GM21423 (cell line): ENCODE measurements around the gene GOLGB1.
"Not testable (repeated sequence)": the region's sequence is repeated elsewhere in the genome, so short reads cannot be mapped to it uniquely, and the experiment has no call there.

ENCODE experiments used
- ATAC-seq: cut with Tn5 transposase; IDR thresholded peaks from one replicate; pipeline ENCODE4 v1.9.1; 2021; ENCODE audit warnings: mild to moderate bottlenecking, moderate library complexity; ENCODE audit not compliant: unreplicated experiment

The GOLGB1 gene

DNA sequence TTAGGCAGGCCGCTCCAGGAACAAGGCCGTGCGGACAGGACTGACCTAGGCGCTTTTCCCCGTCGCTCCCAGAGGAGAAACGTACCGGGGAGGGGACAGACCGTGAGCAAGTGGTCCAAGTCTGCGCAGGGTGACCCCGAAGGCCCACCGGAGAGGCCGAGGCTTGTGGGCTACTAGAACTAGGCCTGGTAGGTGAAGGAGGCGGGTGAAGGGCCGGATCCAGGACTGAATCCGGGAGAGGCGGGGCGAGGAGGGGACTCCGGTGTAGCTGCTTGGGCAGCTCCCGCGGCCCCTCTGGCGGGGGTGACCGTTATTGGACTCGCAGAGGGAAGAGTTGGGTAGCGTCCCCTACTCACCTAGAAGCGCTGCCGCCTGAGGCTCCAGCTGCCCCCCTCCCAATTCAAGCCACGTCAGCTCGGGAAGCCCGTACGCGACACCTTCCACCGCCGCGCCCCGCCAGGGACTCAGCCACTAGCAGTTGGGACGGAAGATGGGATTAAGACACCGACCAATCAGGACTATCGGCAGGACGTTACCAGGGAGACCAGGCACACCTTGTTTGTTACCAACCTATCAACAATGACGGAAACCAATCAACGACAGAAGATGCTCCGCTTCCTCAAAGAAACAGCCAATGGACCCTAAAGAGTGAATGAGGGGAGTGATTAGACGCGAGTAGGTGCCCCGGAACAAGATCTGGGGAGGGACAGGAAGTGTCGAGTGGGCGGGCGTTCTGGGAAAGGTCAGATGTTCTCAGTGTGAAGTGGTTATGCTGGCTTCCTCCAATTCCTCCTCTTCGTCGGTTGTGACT lies at the start of gene GOLGB1:
TSS of gene GOLGB1 (minus strand) at position 466 of the 811 bp plus-strand sequence. CDS start 18,770 bp downstream, outside the sequence.
- peak; percentile 95 for ATAC-seq

GRCh38 chr3:121796970-121797369 lies 47.4 kb upstream of the GOLGB1 start:
- ATAC-seq, result no peak

GRCh38 chr3:121794264-121794983 lies 44.9 kb upstream of the GOLGB1 start:
- no peak for ATAC-seq

DNA sequence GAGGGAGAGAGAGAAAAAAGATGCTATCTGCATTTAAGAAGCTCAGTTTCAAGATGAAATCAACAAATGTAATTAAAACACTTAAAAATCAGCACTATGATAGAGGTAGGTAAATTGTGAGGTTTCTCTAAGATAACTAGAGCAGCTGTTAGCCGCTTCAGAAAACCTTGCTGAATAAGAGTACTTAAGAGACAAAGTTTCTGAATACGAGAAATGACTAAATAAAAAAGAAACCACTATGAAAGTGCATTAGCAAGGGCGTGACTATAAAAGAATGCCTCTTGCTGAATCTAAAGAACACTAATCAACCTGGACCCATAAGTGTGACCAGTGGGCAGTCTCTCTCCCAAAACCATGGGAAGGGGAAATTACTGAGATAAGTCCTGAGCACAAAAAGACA lies 43.5 kb upstream of the GOLGB1 start:
- peak; percentile 63 for ATAC-seq

- no peak for ATAC-seq
Measured at GRCh38 chr3:121786485-121786884, 36.9 kb upstream of the GOLGB1 start.

DNA sequence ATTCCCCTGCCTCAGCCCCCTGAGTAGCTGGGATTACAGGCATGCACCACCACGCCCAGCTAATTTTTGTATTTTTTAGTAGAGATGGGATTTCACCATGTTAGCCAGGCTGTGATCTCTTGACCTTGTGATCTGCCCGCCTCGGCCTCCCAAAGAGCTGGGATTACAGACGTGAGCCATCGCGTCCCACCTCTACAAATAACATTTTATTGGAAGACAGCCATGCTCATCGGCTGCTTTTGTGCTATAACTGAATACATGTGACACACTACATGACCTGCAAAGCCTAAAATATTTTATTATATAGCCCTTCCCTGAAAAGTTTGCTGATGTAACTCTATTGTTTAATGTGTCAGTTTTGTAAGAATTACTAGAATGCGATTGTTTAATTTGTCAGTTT lies 33.2 kb upstream of the GOLGB1 start:
- ATAC-seq, result not testable (repeated sequence)

DNA sequence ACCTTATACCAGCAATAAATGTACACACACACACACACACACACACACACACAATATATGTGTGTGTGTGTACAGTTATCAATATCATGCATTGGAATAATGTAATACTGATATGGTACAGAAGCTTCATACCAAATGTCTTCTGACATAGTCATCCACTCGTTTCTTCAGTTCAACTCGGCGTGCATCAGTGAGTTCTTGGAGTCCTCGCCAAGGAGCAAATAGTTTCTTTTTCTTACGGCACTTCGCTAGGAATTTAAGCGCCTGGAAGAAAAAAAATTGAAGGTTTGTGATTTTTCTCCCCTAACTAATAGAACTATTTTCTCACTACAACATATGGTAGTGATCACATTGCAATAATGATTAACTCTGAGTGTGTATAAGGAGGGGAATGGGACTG lies 32.1 kb upstream of the GOLGB1 start:
- ATAC-seq, result no peak

- ATAC-seq, result not testable (repeated sequence)
Measured at GRCh38 chr3:121775095-121775494, 25.6 kb upstream of the GOLGB1 start.

GRCh38 chr3:121769246-121769645 lies 19.7 kb upstream of the GOLGB1 start:
- no peak for ATAC-seq

- no peak for ATAC-seq
Measured at GRCh38 chr3:121768452-121768851, 18.9 kb upstream of the GOLGB1 start.

- ATAC-seq, result no peak
Measured at GRCh38 chr3:121759541-121760202, 10.1 kb upstream of the GOLGB1 start.

GRCh38 chr3:121758727-121759450 lies 9.3 kb upstream of the GOLGB1 start:
- ATAC-seq, result no peak

GRCh38 chr3:121757812-121758545 lies 8.4 kb upstream of the GOLGB1 start:
- ATAC-seq, result no peak

DNA sequence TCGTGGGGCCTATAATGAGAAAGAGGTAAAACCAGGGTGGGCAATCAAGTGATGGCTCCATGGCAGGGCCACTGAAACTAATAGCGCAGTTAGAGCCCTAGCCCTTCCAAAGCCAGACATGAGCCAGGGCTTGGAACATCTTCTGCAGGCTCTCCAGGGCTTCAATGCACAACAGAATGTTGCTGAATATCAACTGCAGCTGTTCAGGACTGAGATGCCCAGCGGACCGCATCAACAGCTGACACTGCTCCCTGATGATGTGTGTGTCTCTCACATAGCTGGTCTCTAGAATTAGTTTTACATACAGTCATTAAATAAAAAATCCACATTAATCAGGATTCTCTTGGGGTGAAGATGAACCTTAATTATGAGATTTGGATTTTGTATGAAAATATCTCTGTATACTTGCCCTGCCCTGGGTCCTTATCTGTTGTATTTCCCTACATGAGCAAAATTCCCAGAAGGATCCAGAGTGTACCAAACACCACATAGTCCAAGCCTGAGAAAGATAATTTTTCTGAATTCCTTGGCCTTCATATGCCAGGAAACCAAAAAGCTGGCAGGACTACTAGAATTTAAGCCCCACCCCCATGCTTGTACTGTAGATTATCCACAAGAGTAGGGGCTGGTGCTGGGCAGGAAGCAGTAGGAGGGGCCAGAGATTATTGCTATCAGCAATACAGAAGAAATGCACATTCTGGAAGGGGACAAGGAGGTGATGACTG lies 7.7 kb upstream of the GOLGB1 start:
- ATAC-seq, result no peak

DNA sequence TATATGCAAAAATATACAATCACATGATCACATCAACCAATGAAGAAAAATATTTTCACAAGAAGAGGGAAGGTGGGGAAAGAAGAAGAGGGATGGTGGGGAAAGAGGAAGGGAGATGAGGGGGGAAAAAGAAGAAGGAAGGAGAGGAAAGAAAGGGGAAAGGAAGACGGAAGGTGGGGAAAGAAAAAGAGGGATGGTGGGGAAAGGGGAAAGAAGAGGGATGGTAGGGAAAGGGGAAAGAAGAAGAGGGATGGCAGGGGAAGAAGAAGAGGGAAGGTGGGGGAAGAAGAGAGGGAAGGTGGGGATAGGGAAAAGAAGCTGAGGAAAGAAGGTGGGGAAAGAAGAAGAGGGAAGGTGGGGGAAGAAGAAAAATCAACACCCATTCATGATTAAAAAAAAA lies 3.2 kb upstream of the GOLGB1 start:
- ATAC-seq, result no peak

DNA sequence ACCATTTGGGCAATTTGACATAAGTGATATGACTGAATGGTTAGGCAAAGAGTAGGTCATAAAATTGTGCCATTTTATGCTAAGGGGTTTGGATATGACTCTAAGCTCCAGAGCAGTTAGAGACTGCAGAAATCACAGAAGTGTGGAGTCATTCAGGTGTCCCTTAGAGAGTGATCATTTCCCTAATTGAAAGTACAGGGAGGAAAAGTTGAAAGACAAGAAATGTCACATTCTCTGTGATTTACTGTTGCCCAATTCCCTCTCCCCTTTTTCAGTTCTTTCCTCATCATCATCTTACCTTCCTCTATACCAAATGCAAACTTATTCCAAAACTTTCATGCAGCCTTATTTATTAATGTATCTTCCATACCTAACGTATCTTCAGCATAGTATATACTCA lies 2.7 kb upstream of the GOLGB1 start:
- no peak for ATAC-seq

DNA sequence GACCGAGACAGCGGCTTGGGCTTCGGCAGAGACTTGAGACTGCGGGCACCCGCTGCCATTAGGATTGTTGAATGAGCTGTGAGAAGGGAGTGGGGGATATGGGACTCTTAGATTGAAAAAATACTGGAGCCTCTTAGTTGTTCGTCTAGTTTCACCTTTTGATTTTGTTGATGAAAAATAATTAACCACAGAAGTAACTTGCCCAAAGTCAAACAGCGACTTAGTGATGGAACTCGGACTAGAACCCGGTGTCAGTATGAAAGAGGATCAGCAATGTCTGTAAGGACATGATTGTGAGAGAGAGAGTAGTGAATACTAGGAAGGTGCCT lies 510 bp upstream of the GOLGB1 start:
- no peak for ATAC-seq

GRCh38 chr3:121748680-121749275 lies 763 bp downstream of the GOLGB1 start:
- peak; percentile 7 for ATAC-seq

DNA sequence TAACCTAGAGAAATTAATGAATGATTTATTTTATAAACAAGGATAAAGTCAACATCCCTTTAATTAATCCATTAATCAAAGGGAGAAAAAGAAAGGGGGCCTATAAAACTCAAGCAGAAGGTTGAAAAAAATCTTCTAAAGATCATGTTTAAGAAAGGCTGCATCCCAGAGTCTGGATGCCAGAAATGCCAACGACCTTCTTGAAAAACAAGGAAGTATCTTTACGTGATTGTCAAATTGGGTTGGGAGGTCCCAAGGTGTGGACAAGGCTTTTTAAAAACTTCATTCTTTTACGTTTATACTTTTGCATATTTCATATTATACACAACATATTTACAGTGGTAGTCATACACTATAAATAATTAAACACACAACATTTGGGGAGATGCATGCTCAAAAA lies 1.6 kb downstream of the GOLGB1 start:
- no peak for ATAC-seq
